IMR-90 (cell line): ENCODE measurements around the gene INPP5E. TPM values are rescaled to one million over a fixed set of nuclear protein-coding genes. Genes with fewer than 3 reads are reported as not detected.

Source experiments
- ATAC-seq: fragments of 200-7000 bp; cut with Tn5 transposase; 2 replicates; pipeline ENCODE4 v1.9.1; 2020; ENCODE audit warnings: low read depth, mild to moderate bottlenecking, moderate library complexity
- BruUV-seq: library from RNA; stranded (reverse); fragments of 400-500 nt; replicated peaks from 2 replicates; lab custom pipeline; 2021; lab: Mats Ljungman, UMichigan
- CTCF ChIA-PET: fragments of 300-600 bp; formaldehyde crosslinking; extraction: SDS; loops from one replicate; lab custom pipeline; 2021; ENCODE audit warnings: antibody characterized with exemption; lab: Yijun Ruan, JAX
- POLR2A ChIA-PET: fragments of 300-600 bp; sonication (Branson Sonifier 250); formaldehyde crosslinking; loops from one replicate; lab custom pipeline; 2022; ENCODE audit warnings: antibody characterized with exemption; ENCODE audit not compliant: unreplicated experiment; lab: Charles Lee
- DNase-seq: peaks from one replicate; pipeline ENCODE4 v3.0.0; 2013
- H2AFZ ChIP-seq: replicated peaks from 2 replicates; pipeline ENCODE3; 2013; ENCODE audit warnings: low read length, mild to moderate bottlenecking; ENCODE audit not compliant: poor library complexity
- H2AK5ac ChIP-seq: 2 replicates; pipeline ENCODE4 v1.6.1; 2013; ENCODE audit warnings: low read depth, low read length, inconsistent platforms
- H2AK9ac ChIP-seq: replicated peaks from 2 replicates; pipeline ENCODE3; 2013; ENCODE audit warnings: mild to moderate bottlenecking, low read depth, low read length, moderate library complexity; ENCODE audit not compliant: poor library complexity
- H2BK120ac ChIP-seq: 2 replicates; pipeline ENCODE4 v1.6.1; 2013; ENCODE audit warnings: low read depth, low read length, inconsistent platforms
- H2BK15ac ChIP-seq: 3 replicates; pipeline ENCODE4 v1.6.1; 2013; ENCODE audit warnings: low read depth, low read length, inconsistent platforms
- H2BK20ac ChIP-seq: 2 replicates; pipeline ENCODE4 v1.6.1; 2013; ENCODE audit warnings: low read depth, mild to moderate bottlenecking, inconsistent platforms, low read length, moderate library complexity
- H2BK5ac ChIP-seq: 2 replicates; pipeline ENCODE4 v1.6.1; 2013; ENCODE audit warnings: mild to moderate bottlenecking, low read depth, low read length, inconsistent platforms; ENCODE audit not compliant: poor library complexity, severe bottlenecking
- H3K14ac ChIP-seq: replicated peaks from 2 replicates; pipeline ENCODE4 v1.6.1; 2013; ENCODE audit warnings: low read depth, low read length, inconsistent platforms
- H3K18ac ChIP-seq: 2 replicates; pipeline ENCODE4 v1.6.1; 2013; ENCODE audit warnings: low read depth, low read length, control low read depth
- H3K23ac ChIP-seq: 2 replicates; pipeline ENCODE4 v1.6.1; 2013; ENCODE audit warnings: low read depth, low read length, inconsistent platforms
- H3K27ac ChIP-seq: 2 replicates; pipeline ENCODE4 v1.5.1; 2013; ENCODE audit warnings: mild to moderate bottlenecking, control low read depth, low read length; ENCODE audit not compliant: insufficient read depth
- H3K27me3 ChIP-seq: 2 replicates; pipeline ENCODE4 v1.6.1; 2013; ENCODE audit warnings: low read length; ENCODE audit not compliant: control insufficient read depth, insufficient read depth
- H3K36me3 ChIP-seq: 2 replicates; pipeline ENCODE4 v1.6.1; 2013; ENCODE audit warnings: low read length, mixed read lengths; ENCODE audit not compliant: control insufficient read depth, insufficient read depth
- H3K4ac ChIP-seq: 2 replicates; pipeline ENCODE4 v1.6.1; 2013; ENCODE audit warnings: low read depth, low read length, inconsistent platforms
- H3K4me1 ChIP-seq: 2 replicates; pipeline ENCODE4 v1.6.1; 2013; ENCODE audit warnings: low read length, mixed read lengths; ENCODE audit not compliant: control insufficient read depth, insufficient read depth
- H3K4me2 ChIP-seq: 2 replicates; pipeline ENCODE4 v1.6.1; 2013; ENCODE audit warnings: low read depth, mild to moderate bottlenecking, control low read depth, low read length, moderate library complexity
- H3K4me3 ChIP-seq: 2 replicates; pipeline ENCODE4 v1.5.1; 2013; ENCODE audit warnings: low read depth, mild to moderate bottlenecking, control low read depth, low read length, moderate library complexity; ENCODE audit not compliant: insufficient read depth
- H3K56ac ChIP-seq: 2 replicates; pipeline ENCODE4 v1.6.1; 2013; ENCODE audit warnings: low read length, inconsistent platforms; ENCODE audit not compliant: insufficient read depth; ENCODE audit errors: extremely low read depth
- H3K79me1 ChIP-seq, 2 experiments: 2 replicates each; pipeline ENCODE4 v1.6.1; 2013; ENCODE audit warnings: low read length in 2 of 2, inconsistent platforms in 1 of 2, low read depth in 1 of 2
- H3K9ac ChIP-seq: 2 replicates; pipeline ENCODE4 v1.6.1; 2013; ENCODE audit warnings: low read depth, low read length, control low read depth
- H3K9me1 ChIP-seq: 2 replicates; pipeline ENCODE4 v1.6.1; 2013; ENCODE audit warnings: low read length, inconsistent platforms; ENCODE audit not compliant: insufficient read depth
- H3K9me3 ChIP-seq: 2 replicates; pipeline ENCODE4 v1.6.1; 2013; ENCODE audit warnings: low read length; ENCODE audit not compliant: control insufficient read depth, insufficient read depth
- H4K20me1 ChIP-seq: 2 replicates; pipeline ENCODE4 v1.6.1; 2013; ENCODE audit warnings: low read length, inconsistent platforms; ENCODE audit not compliant: insufficient read depth
- H4K5ac ChIP-seq: 2 replicates; pipeline ENCODE4 v1.6.1; 2013; ENCODE audit warnings: mild to moderate bottlenecking, low read depth, low read length, control low read depth
- H4K8ac ChIP-seq, 2 experiments: 2 replicates each; pipeline ENCODE4 v1.6.1; 2013; ENCODE audit warnings: low read depth in 2 of 2, low read length in 2 of 2, control low read depth in 1 of 2, inconsistent platforms in 1 of 2
- H4K91ac ChIP-seq: 2 replicates; pipeline ENCODE4 v1.6.1; 2013; ENCODE audit warnings: low read depth, low read length, inconsistent platforms; ENCODE audit not compliant: insufficient read depth
- BHLHE40 ChIP-seq: fragments of 150-350 bp; IDR thresholded peaks from 2 replicates; pipeline ENCODE4 v1.6.1; 2016; ENCODE audit warnings: mild to moderate bottlenecking, low read depth, low read length
- FOS ChIP-seq: fragments of 150-350 bp; IDR thresholded peaks from 2 replicates; pipeline ENCODE4 v1.6.1; 2016; ENCODE audit warnings: low read depth, low read length
- POLR2A ChIP-seq: IDR thresholded peaks from 2 replicates; pipeline ENCODE4 v1.6.1; 2012; ENCODE audit warnings: mild to moderate bottlenecking, low read depth, low read length
- RAD21 ChIP-seq: IDR thresholded peaks from 2 replicates; pipeline ENCODE4 v1.6.1; 2012; ENCODE audit warnings: low read length, improper control_type of control experiment
- SMC3 ChIP-seq: fragments of 150-350 bp; IDR thresholded peaks from 2 replicates; pipeline ENCODE4 v1.6.1; 2016; ENCODE audit warnings: low read depth, mild to moderate bottlenecking, antibody characterized with exemption, low read length, moderate library complexity
- WGBS, 2 experiments: methylation state at CpG; one replicate each; pipeline versions ENCODE4 v1.1.5 to v1.1.7; 2013; ENCODE audit warnings: missing lambda C conversion rate in 2 of 2; ENCODE audit not compliant: insufficient read length in 1 of 2; ENCODE audit errors: extremely low coverage in 2 of 2; 5-methylcytosine and 5-hydroxymethylcytosine counted together
- dilution Hi-C: fragments of 300-500 bp; cut with HindIII; formaldehyde crosslinking; loops from one replicate; pipeline ENCODE4 v1.14.3; 2018; ENCODE audit warnings: low sequenced_read_pairs; ENCODE audit not compliant: unreplicated experiment
- in situ Hi-C: fragments of 300-500 bp; cut with MboI; formaldehyde crosslinking; loops from 3 replicates; pipeline ENCODE4 v1.14.3; 2019; ENCODE audit warnings: low sequenced_read_pairs, inconsistent platforms, mixed read lengths
- intact Hi-C: fragments of 100-400 bp; cut with micrococcal nuclease; formaldehyde crosslinking; loops from 2 replicates; pipeline ENCODE4 v1.10.0; 2022
- polyA plus RNA-seq, 3 experiments: library from polyadenylated mRNA; depleted of rRNA; stranded (reverse); fragments of >200 nt; gene quantifications; 2 replicates each; pipeline ENCODE4 v1.2.3, GENCODE V29; 2012; ENCODE audit warnings: low replicate concordance in 1 of 3
- total RNA-seq: library from RNA; depleted of rRNA; stranded (reverse); fragments of >200 nt; gene quantifications from 2 replicates; pipeline ENCODE4 v1.2.3, GENCODE V29; 2012

Gene INPP5E
- total and polyA plus RNA-seq, 2 of the 4 experiments (the other 2 are of a cell fraction): 1.6 to 9.4 TPM

DNA sequence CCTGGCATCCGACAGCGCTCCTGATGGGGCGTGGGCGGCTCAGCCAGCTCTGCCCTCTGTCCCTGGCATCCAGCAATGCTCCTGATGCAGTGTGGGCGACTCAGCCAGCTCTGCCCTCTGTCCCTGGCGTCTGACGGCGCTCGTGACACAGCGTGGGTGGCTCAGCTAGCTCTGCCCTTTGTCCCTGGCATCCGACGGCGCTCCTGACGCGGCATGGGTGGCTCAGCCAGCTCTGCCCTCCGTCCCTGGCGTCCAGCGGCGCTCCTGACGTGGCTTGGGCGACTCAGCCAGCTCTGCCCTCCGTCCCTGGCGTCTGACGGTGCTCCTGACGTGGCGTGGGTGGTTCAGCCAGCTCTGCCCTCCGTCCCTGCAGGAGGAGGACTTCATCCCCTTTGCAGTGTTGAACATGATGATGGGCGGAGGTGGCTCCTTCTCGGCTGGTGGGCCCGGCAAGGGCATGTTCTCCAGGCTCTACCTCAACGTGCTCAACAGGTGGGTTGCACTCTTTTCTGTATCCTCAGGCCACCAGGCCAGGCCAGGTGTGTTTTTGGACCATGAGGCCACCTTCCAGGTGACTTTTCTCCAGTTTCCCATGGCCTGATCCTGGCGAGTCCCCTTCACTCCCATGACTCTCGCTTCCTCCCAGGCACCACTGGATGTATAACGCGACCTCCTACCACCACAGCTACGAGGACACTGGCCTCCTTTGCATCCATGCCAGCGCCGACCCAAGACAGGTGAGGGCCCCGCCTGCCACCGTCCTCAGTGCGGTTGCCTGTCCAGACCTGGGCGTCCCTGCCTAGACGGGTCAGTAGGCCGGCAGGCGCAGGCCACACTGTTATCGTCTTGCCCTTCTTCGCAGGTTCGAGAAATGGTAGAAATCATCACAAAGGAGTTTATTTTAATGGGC is 21.2 kb downstream of the INPP5E start:
- H3K4me1 ChIP-seq: no peaks in the 10 kb centered on the region
- peaks cover 4% of the 10 kb centered on the region; the same call in 1 of the 2 replicates for H3K9me1 ChIP-seq
- H2BK20ac ChIP-seq: no peak overlapping the region
- no peaks in the 10 kb centered on the region for H3K9me3 ChIP-seq
- CTCF ChIA-PET: no interaction called here
- H2AK5ac ChIP-seq: no peak overlapping the region
- 98% methylated on average over 40 of the region's 48 CpGs; no CpG with 5 or more reads in 1 of the 2 experiments for WGBS, 2 experiments
- H4K20me1 ChIP-seq: 0 out of 2 replicates have a peak, but pooled peaks cover 6% of the 10 kb centered on the region
- BruUV-seq: no TSS peak
- H4K5ac ChIP-seq: no peak overlapping the region
- H2AK9ac ChIP-seq: no peak overlapping the region
- no peak overlapping the region for H2BK120ac ChIP-seq
- no peak for DNase-seq
- H3K23ac ChIP-seq: no peak overlapping the region
- no peak for TF ChIP-seq POLR2A
- no peak for TF ChIP-seq RAD21
- TF ChIP-seq FOS: no peak
- TF ChIP-seq SMC3: no peak
- no peak for TF ChIP-seq BHLHE40
- dilution Hi-C loops (no loop called here), intact Hi-C loops (no loop called here), in situ Hi-C loops (no loop called here)
- no peak overlapping the region for H2BK15ac ChIP-seq
- no peaks in the 10 kb centered on the region for H3K27me3 ChIP-seq
- no peak overlapping the region for H3K27ac ChIP-seq
- no peak overlapping the region for H3K9ac ChIP-seq
- H3K18ac ChIP-seq: no peak overlapping the region
- H3K14ac ChIP-seq: no peak overlapping the region
- ATAC-seq: no peak
- peaks cover 81% of the 10 kb centered on the region for H3K36me3 ChIP-seq
- no peak overlapping the region for H3K4ac ChIP-seq
- H4K91ac ChIP-seq: no peak overlapping the region
- no peak overlapping the region for H4K8ac ChIP-seq
- H2AFZ ChIP-seq: peak overlapping the region; percentile 43
- no peak overlapping the region for H3K56ac ChIP-seq
- POLR2A ChIA-PET: interaction anchor here (0.6 kb wide), 1 partner anchor 9 kb away, joined by 9 read pairs; no protein-coding TSS in a partner anchor
- no peak overlapping the region for H3K4me3 ChIP-seq
- no peak overlapping the region for H2BK5ac ChIP-seq
- H3K4me2 ChIP-seq: no peak overlapping the region
- H3K79me1 ChIP-seq: peaks cover 4 to 29% of the 10 kb centered on the region in 2 experiments; a peak in 2 of 4 replicates
